A673 (cell line): Measurements from ENCODE around the gene SMARCD3.

ENCODE experiments used
- CTCF ChIP-seq: fragments of 300-800, 200-600 bp; sonication (generic); conservative IDR thresholded peaks from 2 replicates; pipeline ENCODE4 v1.5.1; 2017; ENCODE audit warnings: low read depth, mild to moderate bottlenecking, antibody characterized with exemption, low read length, moderate library complexity, mixed read lengths
- EZH2 ChIP-seq: fragments of 200-600 bp; sonication (generic); IDR thresholded peaks from 2 replicates; pipeline ENCODE4 v1.6.1; 2017; ENCODE audit warnings: borderline replicate concordance, low read depth, mild to moderate bottlenecking, mixed read lengths, antibody characterized with exemption, low read length; ENCODE audit not compliant: poor library complexity, severe bottlenecking

GRCh38 chr7:151277631-151278030 lies 29.1 kb upstream of the SMARCD3 start:
- TF ChIP-seq EZH2 (no peak), CTCF (no peak)
